KOPT-K1 (cell line): ENCODE measurements around the gene THYN1.

ENCODE experiments used
- H3K27ac ChIP-seq: fragments of 200-600 bp; sonication (generic); 2 replicates; pipeline ENCODE4 v1.5.1; 2016; ENCODE audit warnings: antibody characterized with exemption, mild to moderate bottlenecking, low read depth, low read length; ENCODE audit not compliant: poor library complexity, severe bottlenecking
- H3K36me3 ChIP-seq: fragments of 200-600 bp; sonication (generic); 2 replicates; pipeline ENCODE4 v1.5.1; 2017; ENCODE audit warnings: antibody characterized with exemption, mild to moderate bottlenecking, low read length, moderate library complexity; ENCODE audit not compliant: insufficient read depth
- H3K9me3 ChIP-seq: fragments of 200-600 bp; sonication (generic); 2 replicates; pipeline ENCODE4 v1.5.1; 2017; ENCODE audit warnings: antibody characterized with exemption, low read length, mild to moderate bottlenecking; ENCODE audit not compliant: insufficient read depth, poor library complexity, severe bottlenecking

The THYN1 gene

GRCh38 chr11:134224710-134225664 is 28.2 kb downstream of the THYN1 start:
- Histone ChIP-seq H3K36me3 (peaks cover 28% of the 10 kb centered on the region), H3K27ac (peak overlapping the region; percentile 82)

GRCh38 chr11:134223836-134224709 is 29.1 kb downstream of the THYN1 start, which contains the start of the genes NCAPD3 and VPS26B:
TSS of gene NCAPD3 (minus strand) at chr11:134223967. CDS start at chr11:134223926, 41 bp downstream.
TSS of gene VPS26B (plus strand) at chr11:134224671. CDS start at chr11:134225123, 452 bp downstream.
- Histone ChIP-seq H3K9me3 (no peaks in the 10 kb centered on the region), H3K36me3 (peaks cover 35% of the 10 kb centered on the region), H3K27ac (peak within 1 kb of the TSS; percentile 82)

More at GRCh38 chr11:134224710-134225664, 28.2 kb downstream of the THYN1 start:
- no peaks in the 10 kb centered on the region for H3K9me3 ChIP-seq

- H3K27ac ChIP-seq: peak overlapping the region; percentile 82
- no peaks in the 10 kb centered on the region for H3K9me3 ChIP-seq
- peaks cover 45% of the 10 kb centered on the region for H3K36me3 ChIP-seq
Observed at GRCh38 chr11:134223121-134223520, 30.0 kb downstream of the THYN1 start.

- Histone ChIP-seq H3K27ac (no peak overlapping the region), H3K36me3 (peaks cover 97% of the 10 kb centered on the region), H3K9me3 (no peaks in the 10 kb centered on the region)
Observed at GRCh38 chr11:134216816-134217215, 36.3 kb downstream of the THYN1 start.

- no peak overlapping the region for H3K27ac ChIP-seq
- peaks cover 99% of the 10 kb centered on the region for H3K36me3 ChIP-seq
- H3K9me3 ChIP-seq: no peaks in the 10 kb centered on the region
Observed at GRCh38 chr11:134215836-134216235, 37.3 kb downstream of the THYN1 start.

- Histone ChIP-seq H3K27ac (no peak overlapping the region), H3K9me3 (no peaks in the 10 kb centered on the region), H3K36me3 (peaks cover 100% of the 10 kb centered on the region)
Observed at GRCh38 chr11:134207538-134208239, 45.5 kb downstream of the THYN1 start.

GRCh38 chr11:134206185-134206584 is 47.0 kb downstream of the THYN1 start:
- H3K36me3 ChIP-seq: peaks cover 100% of the 10 kb centered on the region
- no peak overlapping the region for H3K27ac ChIP-seq
- H3K9me3 ChIP-seq: no peaks in the 10 kb centered on the region

GRCh38 chr11:134205729-134206128 is 47.4 kb downstream of the THYN1 start:
- Histone ChIP-seq H3K36me3 (peaks cover 100% of the 10 kb centered on the region), H3K27ac (no peak overlapping the region), H3K9me3 (no peaks in the 10 kb centered on the region)

- Histone ChIP-seq H3K9me3 (no peaks in the 10 kb centered on the region), H3K27ac (no peak overlapping the region), H3K36me3 (peaks cover 100% of the 10 kb centered on the region)
Observed at GRCh38 chr11:134202661-134203060, 50.5 kb downstream of the THYN1 start.

- H3K36me3 ChIP-seq: peaks cover 100% of the 10 kb centered on the region
- no peak overlapping the region for H3K27ac ChIP-seq
- H3K9me3 ChIP-seq: no peaks in the 10 kb centered on the region
Observed at GRCh38 chr11:134200688-134201087, 52.5 kb downstream of the THYN1 start.

- Histone ChIP-seq H3K27ac (no peak overlapping the region), H3K9me3 (no peaks in the 10 kb centered on the region), H3K36me3 (peaks cover 100% of the 10 kb centered on the region)
Observed at GRCh38 chr11:134199531-134199930, 53.6 kb downstream of the THYN1 start.
